Activated naive CD4-positive, alpha-beta T cell (primary cell): ENCODE measurements around the gene TOP1.
A peak's percentile ranks its signal among the peaks of the same experiment; 100 is the strongest.
"Not testable (repeated sequence)": the region's sequence is repeated elsewhere in the genome, so short reads cannot be mapped to it uniquely, and the experiment has no call there.

Source experiments
- DNase-seq, 4 experiments: peaks; one replicate each; lab custom pipeline; 2025; lab: John Stamatoyannopoulos, UW

The TOP1 gene

GRCh38 chr20:41132388-41132775, 103.8 kb downstream of the TOP1 start:
- not testable (repeated sequence) for DNase-seq

- peak in 1 of 4 experiments; percentile 27 for DNase-seq
Measured at GRCh38 chr20:41133709-41134361, 105.2 kb downstream of the TOP1 start.

GRCh38 chr20:41134362-41135186, 106.0 kb downstream of the TOP1 start:
- no peak for DNase-seq

GRCh38 chr20:41135187-41135887, 106.7 kb downstream of the TOP1 start:
- DNase-seq, result peak in 3 of 4 experiments; percentile 13 to 60 (median 43)

GRCh38 chr20:41135888-41136679, 107.5 kb downstream of the TOP1 start:
- no peak for DNase-seq

- DNase-seq, result peak; percentile 48 to 82 (median 70)
Measured at GRCh38 chr20:41136680-41137613, 108.3 kb downstream of the TOP1 start, which contains the start of gene PLCG1. TSS of gene PLCG1 (plus strand) at chr20:41137543. CDS start at chr20:41137642, 99 bp downstream.

- peak in 3 of 4 experiments; percentile 39 to 62 (median 48) for DNase-seq
Measured at GRCh38 chr20:41137614-41138474, 109.2 kb downstream of the TOP1 start.

- DNase-seq, result peak in 1 of 4 experiments; percentile 25
Measured at GRCh38 chr20:41138475-41139226, 110.0 kb downstream of the TOP1 start.

GRCh38 chr20:41139227-41140093, 110.8 kb downstream of the TOP1 start:
- no peak for DNase-seq

GRCh38 chr20:41140226-41141133, 111.9 kb downstream of the TOP1 start:
- DNase-seq, result no peak

- DNase-seq, result no peak
Measured at GRCh38 chr20:41141153-41141815, 112.7 kb downstream of the TOP1 start.

GRCh38 chr20:41142245-41142644, 113.6 kb downstream of the TOP1 start:
- DNase-seq, result no peak

- DNase-seq, result peak in 1 of 4 experiments; percentile 15
Measured at GRCh38 chr20:41142919-41143318, 114.3 kb downstream of the TOP1 start.

- DNase-seq, result no peak
Measured at GRCh38 chr20:41143354-41143753, 114.7 kb downstream of the TOP1 start.

GRCh38 chr20:41145317-41145716, 116.7 kb downstream of the TOP1 start:
- no peak for DNase-seq
